ENCODE results near the gene C16orf96.

Gene C16orf96

GRCh38 chr16:4623593-4623992, 67.5 kb downstream of the C16orf96 start:
- peak; percentile 61 to 69 for DNase-seq

DNA sequence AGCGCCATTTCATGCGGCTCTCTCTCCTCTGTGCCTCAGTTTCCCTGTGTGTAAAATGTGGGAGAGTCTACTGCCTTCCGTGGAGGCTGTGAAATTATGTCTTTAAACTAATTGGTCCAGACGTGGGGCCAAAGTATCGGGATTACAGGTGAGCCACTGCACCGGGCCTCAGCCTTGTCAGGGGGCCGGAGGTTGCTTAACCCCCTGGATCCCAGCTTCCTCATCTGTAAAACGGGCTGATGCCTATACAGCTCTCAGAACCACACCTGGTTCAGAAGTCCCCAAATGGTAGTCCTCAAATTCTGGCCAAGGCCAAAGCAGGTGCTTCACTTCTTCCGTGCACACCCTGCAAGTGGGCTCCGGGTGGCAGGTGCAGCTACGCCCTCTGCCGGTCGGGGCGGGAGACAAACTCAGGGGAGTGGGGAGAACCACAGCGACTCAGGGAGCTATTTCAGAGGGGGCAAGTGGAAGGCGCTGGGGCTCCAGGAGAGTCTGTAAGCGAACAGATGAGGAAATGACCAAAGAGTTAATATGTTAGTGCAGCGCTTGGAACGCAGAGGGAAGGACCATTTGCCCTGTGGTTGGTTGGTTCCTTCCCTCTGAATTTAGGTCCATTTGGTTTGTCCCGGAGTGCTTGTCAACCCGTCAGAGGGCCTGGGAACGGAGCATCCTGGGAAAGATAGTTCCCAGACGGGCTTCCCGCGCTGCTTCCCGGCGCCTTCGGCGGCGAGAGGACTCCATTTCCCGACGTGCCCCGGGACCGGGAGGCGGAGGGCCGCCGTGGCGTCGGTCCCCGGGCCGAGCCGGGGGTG, 68.1 kb downstream of the C16orf96 start, which contains the start of gene MGRN1:
MGRN1 (plus strand) TSS at position 812 of the 812 bp plus-strand sequence. CDS start 135 bp downstream, outside the sequence.
- peak; percentile 95 to 96 for DNase-seq

DNA sequence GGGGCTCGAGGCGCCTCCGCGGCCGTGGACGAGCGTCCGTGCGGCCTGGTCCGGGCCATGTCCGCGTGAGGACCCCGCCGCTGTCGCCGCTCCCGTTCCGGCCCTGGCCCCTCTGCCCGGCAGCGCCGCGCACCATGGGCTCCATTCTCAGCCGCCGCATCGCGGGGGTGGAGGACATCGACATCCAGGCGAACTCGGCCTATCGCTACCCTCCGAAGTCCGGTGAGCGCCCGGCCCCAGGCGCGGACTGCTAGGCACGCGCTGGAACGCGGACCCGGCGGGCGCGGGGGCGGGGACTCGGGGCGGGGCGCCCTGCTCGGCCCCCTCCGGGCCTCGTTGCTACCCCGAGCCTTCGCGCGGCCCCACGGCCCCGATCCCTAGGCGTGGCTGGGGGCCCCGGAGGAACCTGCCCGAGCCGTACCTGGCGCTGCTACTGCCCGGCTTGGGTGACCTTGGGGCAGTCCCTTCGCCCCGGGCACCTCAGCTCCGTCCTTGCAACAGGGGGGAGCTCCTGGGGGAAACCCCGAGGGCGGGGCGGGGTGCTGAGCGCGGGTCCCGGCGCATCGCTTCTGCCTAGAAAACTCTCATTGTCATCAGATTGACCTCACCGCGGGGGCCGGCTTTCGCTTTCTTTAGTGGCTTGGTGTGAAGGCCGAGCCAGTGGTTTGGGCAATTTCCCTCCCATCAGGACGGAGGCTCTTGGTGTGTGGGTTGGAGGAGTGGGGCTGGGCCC, 68.9 kb downstream of the C16orf96 start:
- DNase-seq: peak; percentile 95 to 97

DNA sequence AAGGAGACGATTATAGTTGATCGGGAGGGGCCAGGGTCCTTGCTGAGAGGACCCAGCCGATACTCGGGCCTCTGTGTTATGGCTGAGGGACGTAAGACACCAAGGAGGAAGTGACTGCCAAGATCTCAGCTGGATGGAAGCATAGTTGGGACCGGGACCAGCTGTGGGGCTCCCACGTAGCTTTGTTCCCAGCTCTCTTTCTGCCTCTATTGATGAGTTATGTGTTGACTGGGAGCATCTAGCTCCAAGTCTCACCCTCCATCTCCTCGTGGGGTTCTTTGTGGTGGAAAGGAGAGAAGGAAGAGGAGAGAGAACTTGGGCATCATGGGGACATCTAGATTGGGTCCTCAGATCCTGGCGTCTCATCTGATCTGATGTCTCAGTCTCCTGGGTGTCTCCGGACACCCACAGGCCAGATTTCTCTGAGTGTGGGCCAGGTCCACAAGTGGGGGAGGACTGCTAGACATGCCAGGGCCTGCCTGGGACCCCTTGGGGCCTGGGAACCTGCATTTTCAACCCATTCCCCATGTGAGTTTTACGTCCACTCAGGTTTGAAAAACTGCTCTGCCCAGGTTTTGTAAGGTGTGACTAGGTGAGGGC, 69.5 kb downstream of the C16orf96 start:
- no peak for DNase-seq

GRCh38 chr16:4626396-4626795, 70.3 kb downstream of the C16orf96 start:
- DNase-seq: no peak

DNA sequence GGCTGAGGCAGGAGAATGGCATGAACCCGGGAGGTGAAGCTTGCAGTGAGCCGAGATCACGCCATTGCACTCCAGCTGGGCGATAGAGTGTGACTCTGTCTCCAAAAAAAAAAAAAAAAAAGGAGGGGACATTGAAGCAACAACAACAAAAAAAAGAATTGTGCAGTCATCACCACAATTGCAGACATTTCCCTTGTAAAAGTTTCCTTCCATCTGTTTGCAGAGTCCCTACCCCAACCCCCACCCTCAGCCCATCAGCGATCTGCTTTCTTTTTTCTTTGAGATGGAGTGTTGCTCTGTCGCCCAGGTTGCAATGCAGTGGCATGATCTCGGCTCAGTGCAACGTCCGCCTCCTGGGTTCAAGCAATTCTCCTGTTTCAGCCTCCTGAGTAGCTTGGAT, 72.1 kb downstream of the C16orf96 start:
- no peak for DNase-seq

DNA sequence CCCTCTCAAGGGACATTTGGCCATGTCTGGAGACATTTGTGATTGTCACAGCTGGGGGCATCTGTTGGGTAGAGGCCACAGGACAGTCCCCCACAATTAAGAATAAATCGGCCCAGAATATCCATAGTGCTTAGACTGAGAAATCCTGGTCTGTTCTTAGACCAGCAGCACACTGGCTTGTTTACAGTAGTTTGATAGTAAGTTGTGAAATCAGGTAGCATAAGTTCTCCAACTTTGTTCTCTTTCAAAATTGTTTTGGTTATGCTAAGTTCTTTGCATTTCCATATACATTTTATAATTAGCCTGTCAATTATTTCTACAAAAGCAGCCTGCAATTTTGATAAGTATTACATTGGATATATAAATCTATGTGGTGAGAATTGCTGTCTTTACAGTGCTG, 75.3 kb downstream of the C16orf96 start:
- DNase-seq: no peak

DNA sequence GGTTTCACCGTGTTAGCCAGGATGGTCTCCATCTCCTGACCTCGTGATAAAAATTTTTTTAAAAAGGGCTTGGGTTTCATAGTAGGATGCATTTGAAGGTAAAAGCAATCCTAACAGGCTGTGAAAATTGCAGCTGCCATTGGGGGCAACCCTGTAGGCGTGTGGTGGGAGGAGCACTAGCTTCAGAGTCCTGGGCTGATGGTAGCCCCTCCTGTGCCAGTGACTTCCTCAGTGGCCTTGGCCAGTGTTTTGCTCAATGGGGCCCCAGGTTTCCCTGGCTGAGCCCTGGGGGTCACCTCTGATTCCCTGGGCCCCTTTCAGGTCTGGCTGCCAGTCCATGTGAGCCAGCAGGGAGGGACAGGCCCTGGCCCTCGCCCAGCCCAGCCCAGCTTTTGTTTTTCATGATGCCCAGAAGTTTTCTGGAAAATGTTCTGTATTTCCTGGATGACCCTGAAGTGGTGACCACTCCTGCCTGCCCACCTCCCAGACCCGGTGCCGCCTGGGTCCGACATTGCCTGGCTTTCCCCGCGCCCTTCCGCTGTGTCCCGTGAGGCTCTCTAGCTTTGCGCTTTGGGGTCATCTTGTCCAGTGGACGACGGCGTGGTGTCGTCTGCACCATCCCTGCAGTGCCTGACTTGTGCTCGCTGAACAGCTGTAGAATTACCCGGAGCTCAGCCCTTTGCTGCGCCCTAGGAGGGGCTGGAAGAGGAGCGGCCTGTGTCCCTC, 77.9 kb downstream of the C16orf96 start:
- DNase-seq: no peak

DNA sequence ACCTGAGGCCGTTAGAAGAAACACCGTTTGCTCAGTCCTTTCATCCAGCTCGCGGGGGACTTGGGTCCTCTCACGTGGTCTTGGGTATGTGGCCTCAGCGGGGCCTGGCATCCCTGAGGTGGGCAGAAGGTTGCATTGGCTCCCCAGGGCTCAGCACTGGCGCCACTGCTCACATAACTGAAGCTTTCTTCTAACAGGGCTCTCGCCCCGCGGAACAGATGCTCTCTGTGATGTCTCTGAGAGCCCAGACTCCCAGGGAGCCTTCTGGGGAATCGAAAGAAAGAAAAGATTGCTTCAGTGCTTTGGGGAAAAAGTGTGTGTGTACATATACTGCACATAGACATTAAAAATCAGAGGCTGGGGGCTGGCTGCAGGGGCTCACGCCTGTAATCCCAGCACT, 78.6 kb downstream of the C16orf96 start:
- no peak for DNase-seq

GRCh38 chr16:4636196-4636595, 80.1 kb downstream of the C16orf96 start:
- no peak for DNase-seq

- DNase-seq: no peak
Measured at GRCh38 chr16:4637501-4638166, 81.5 kb downstream of the C16orf96 start.

DNA sequence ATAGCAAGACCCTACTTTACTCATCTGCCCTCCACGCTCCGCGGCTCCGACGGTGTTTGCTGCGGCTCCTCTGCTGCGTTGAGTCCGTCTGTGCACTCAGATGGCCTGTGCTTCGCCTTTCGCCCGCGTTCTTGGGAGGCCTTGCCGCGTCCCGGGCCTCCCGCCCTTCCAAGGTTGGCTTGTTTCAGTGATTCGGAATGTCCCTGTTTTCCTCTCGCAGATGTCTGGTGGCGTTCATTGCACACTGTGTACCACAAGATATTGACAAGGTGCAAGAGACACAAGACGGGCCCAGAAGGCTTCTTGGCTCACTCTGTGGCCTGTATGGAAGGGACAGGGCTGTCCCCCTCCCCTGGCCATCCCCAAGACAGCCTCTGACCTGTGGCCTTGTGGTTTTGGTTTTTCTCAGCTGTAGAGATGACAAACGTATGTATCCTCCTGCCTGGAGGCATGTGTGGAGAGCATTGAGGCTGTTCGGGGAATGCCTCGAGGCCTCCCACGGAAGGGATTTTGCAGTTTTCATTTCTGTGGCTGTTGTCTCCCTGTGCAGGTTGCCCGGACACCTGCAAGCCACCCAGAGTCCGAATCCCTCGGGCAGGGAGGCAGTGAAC, 83.9 kb downstream of the C16orf96 start:
- no peak for DNase-seq

GRCh38 chr16:4640572-4641305, 84.6 kb downstream of the C16orf96 start:
- no peak for DNase-seq

- DNase-seq: no peak
Measured at GRCh38 chr16:4641306-4641687, 85.2 kb downstream of the C16orf96 start.

- DNase-seq: peak; percentile 14 to 26
Measured at GRCh38 chr16:4641895-4642294, 85.8 kb downstream of the C16orf96 start.

DNA sequence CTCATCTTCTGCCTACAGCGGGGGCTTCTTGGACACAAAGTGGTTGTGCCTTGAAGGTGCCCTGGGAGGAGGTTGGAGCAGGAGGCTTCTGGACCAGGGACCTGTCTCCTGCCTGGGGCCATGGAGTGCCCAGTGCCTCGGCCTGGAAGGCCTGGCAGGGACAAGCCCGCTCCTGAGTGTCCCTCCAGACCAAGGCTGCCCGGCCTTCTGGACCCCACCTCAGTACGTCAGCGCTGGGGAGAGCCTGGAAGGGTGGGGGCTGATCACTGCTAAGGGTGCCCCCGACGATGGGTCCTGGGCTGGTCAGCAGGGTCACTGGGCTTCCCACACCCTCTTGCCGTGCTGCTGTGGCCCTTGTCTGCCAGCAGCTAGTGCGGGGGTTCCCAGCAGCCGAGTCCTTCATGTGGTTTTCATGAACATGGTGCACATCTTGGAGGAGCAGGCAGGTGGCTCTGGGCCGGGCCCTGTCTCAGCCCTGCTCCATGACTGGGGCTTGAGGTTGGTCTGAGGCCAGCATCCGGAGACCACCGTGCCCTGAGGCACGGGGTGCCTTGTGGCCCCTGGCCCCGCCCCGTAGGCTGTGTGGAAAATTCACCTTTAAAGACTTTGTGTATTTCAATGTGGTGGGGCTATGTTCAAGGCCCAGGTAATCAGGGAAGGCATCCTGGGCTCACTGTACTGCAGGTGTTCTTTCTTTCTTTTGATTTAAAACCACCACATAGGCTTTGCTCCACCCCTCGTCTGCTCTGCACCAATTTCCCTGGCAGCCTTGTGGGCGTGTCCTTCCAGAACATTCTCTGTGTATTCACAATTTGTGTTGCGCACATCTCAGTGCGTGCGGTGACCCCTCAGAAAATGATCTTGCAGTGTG, 90.9 kb downstream of the C16orf96 start:
- DNase-seq: no peak

GRCh38 chr16:4647644-4647980, 91.5 kb downstream of the C16orf96 start:
- DNase-seq: no peak

DNA sequence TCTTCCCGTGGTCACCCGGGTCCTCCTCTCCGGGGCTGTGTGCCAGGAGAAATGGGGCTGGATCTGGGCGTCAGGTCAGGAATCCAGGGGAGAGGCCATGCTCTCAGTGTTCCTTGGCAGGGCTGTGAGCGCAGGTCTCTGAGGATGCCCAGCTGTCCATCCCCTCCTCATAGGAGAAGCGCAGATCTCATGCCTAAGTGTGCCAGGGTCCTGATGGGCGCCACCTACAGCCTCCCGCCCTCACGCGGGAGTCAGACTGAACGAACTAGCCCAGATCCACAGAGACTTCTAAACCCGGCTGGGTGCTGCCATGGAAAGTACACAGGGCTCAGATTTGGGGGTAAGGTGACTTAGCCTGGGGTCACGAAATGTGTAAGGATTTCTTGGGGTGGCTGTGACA, 92.8 kb downstream of the C16orf96 start:
- DNase-seq: no peak

DNA sequence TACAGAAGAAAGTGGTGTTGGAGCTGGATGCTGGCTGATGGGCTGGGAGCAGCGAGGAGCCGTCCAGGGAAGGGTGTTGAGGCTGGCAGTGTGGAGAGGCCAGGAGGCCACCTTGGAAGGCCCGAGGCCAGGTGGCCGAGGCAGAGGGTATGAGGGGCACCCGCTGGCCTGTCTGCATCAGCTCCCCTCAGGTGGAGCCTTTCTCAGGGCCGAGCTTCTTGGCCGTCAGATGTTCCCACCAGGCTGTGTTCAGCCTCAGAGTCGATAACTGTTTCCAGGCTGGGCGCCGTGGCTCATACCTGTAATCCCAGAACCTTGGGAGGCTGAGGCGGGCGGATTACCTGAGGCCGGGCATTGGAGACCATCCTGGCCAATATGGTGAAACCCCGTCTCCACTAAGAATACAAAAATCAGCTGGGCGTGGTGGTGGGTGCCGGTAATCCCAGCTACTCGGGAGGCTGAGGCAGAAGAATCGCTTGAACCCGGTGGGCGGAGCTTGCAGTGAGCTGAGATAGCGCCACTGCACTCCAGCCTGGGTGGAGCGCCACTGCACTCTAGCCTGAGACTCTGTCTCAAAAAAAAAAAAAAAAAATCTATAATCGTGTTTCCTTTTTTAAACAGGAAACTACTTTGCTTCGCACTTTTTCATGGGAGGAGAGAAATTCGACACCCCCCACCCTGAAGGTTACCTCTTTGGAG, 93.8 kb downstream of the C16orf96 start:
- DNase-seq: no peak

Data from inflammatory macrophage treated with lipopolysaccharide for 1 hour (primary cell).